NCI-H226 (cell line): ENCODE measurements around the gene RABL6.
"Not testable (repeated sequence)": the region's sequence is repeated elsewhere in the genome, so short reads cannot be mapped to it uniquely, and the experiment has no call there.

ENCODE experiments used
- DNase-seq: peaks from one replicate; pipeline ENCODE4 v3.0.0-alpha.2; 2015

The RABL6 gene

GRCh38 chr9:136837856-136838277, 30.1 kb downstream of the RABL6 start:
- DNase-seq = not testable (repeated sequence)

- no peak for DNase-seq
Measured at GRCh38 chr9:136838314-136839228, 30.8 kb downstream of the RABL6 start.

GRCh38 chr9:136839229-136840139, 31.7 kb downstream of the RABL6 start:
- no peak for DNase-seq

GRCh38 chr9:136840140-136840876, 32.6 kb downstream of the RABL6 start:
- no peak for DNase-seq

- peak; percentile 68 for DNase-seq
Measured at GRCh38 chr9:136840877-136841645, 33.3 kb downstream of the RABL6 start.

GRCh38 chr9:136841646-136842379, 34.1 kb downstream of the RABL6 start:
- not testable (repeated sequence) for DNase-seq

GRCh38 chr9:136842380-136842948, 34.7 kb downstream of the RABL6 start, which contains the start of gene AJM1:
AJM1 (plus strand) TSS chr9:136842478; CDS start chr9:136844415, 1,937 bp downstream.
- peak; percentile 58 for DNase-seq

- DNase-seq = not testable (repeated sequence)
Measured at GRCh38 chr9:136843159-136843800, 35.5 kb downstream of the RABL6 start.

GRCh38 chr9:136843801-136844740, 36.3 kb downstream of the RABL6 start:
- not testable (repeated sequence) for DNase-seq

- no peak for DNase-seq
Measured at GRCh38 chr9:136844761-136845464, 37.2 kb downstream of the RABL6 start.

- no peak for DNase-seq
Measured at GRCh38 chr9:136845465-136846260, 37.9 kb downstream of the RABL6 start.

GRCh38 chr9:136846376-136847087, 38.8 kb downstream of the RABL6 start:
- DNase-seq = no peak

- peak; percentile 66 for DNase-seq
Measured at GRCh38 chr9:136847088-136847825, 39.5 kb downstream of the RABL6 start.

GRCh38 chr9:136847826-136848392, 40.2 kb downstream of the RABL6 start:
- peak; percentile 87 for DNase-seq

GRCh38 chr9:136848393-136849037, 40.8 kb downstream of the RABL6 start:
- peak; percentile 15 for DNase-seq
